Thyroid gland (tissue), 4 donors: ENCODE data around the gene SPCS2.

Experiments
- CTCF ChIP-seq, 6 experiments: fragments of 200-600 bp in 3 of 6; fragments of 450-650 bp in 3 of 6; sonication (generic) in 3 of 6; IDR thresholded peaks; one replicate each; pipeline ENCODE4 v1.5.1; 2016 to 2019; ENCODE audit warnings: antibody characterized with exemption in 6 of 6, mild to moderate bottlenecking in 2 of 6, inconsistent platforms in 1 of 6, moderate library complexity in 1 of 6
- POLR2A ChIP-seq, 2 donors: fragments of 450-650 bp; IDR thresholded peaks; one replicate each; pipeline ENCODE4 v1.6.1; 2017; ENCODE audit warnings: antibody characterized with exemption in 2 of 2, mild to moderate bottlenecking in 2 of 2, moderate library complexity in 1 of 2

- no peak for TF ChIP-seq CTCF (IDR thresholded peaks at IDR 0.05)
- no peak for TF ChIP-seq POLR2A (IDR thresholded peaks at IDR 0.05)
Observed at GRCh38 chr11:74953451-74953850, 4.4 kb downstream of the SPCS2 start.
